A549 (cell line): Measurements from ENCODE around the gene JARID2. TPM values are rescaled to one million over a fixed set of nuclear protein-coding genes. Genes with fewer than 3 reads are reported as not detected.

Experiments used
- ATAC-seq, 2 experiments: fragments of 200-7000 bp in 1 of 2; fragments of >200 bp in 1 of 2; cut with Nextera tagmentation in 1 of 2; cut with Tn5 transposase in 1 of 2; 3 replicates each; pipeline versions ENCODE4 v1.8.0 to v1.9.1; 2018 to 2020; ENCODE audit warnings: mild to moderate bottlenecking in 1 of 2, moderate library complexity in 1 of 2
- CTCF ChIA-PET: fragments of 300-600 bp; sonication (Branson Sonifier 250); formaldehyde crosslinking; extraction: SDS; loops from one replicate; lab custom pipeline; 2021; ENCODE audit warnings: antibody characterized with exemption, inconsistent platforms; lab: Yijun Ruan, JAX
- POLR2A ChIA-PET: fragments of 350-600 bp; formaldehyde crosslinking; extraction: SDS; loops from one replicate; lab custom pipeline; 2021; ENCODE audit warnings: antibody characterized with exemption, inconsistent platforms; lab: Yijun Ruan, JAX
- DNase-seq, 2 experiments: peaks; one replicate each; pipeline versions ENCODE4 v3.0.0 to v3.0.0-alpha.2; 2011 to 2016; ENCODE audit warnings: low read depth in 1 of 2, low spot score in 1 of 2
- FAIRE-seq: peaks from 2 replicates; lab custom pipeline; 2011; peaks lifted over from hg19 to GRCh38; lab: Jason Lieb, UNC
- H3K27ac ChIP-seq, 2 experiments: fragments of >200 bp; sonication (Bioruptor Twin); formaldehyde crosslinking; 3 replicates each; pipeline ENCODE4 v1.5.1; 2016 to 2017
- H3K4me1 ChIP-seq: fragments of >200 bp; sonication (Bioruptor Twin); formaldehyde crosslinking; 3 replicates; pipeline ENCODE4 v1.6.1; 2016
- H3K4me2 ChIP-seq: fragments of >200 bp; sonication (Bioruptor Twin); formaldehyde crosslinking; 3 replicates; pipeline ENCODE4 v1.6.1; 2016
- H3K4me3 ChIP-seq: fragments of >200 bp; sonication (Bioruptor Twin); formaldehyde crosslinking; 3 replicates; pipeline ENCODE4 v1.5.1; 2016
- H3K9me3 ChIP-seq: fragments of >200 bp; sonication (Bioruptor Twin); formaldehyde crosslinking; 3 replicates; pipeline ENCODE4 v1.6.1; 2016
- BHLHE40 ChIP-seq: IDR thresholded peaks from 2 replicates; pipeline ENCODE4 v1.6.1; 2012; ENCODE audit warnings: low read depth, low read length, inconsistent platforms
- CBX2 ChIP-seq: fragments of 200-600 bp; sonication (generic); IDR thresholded peaks from 2 replicates; pipeline ENCODE4 v1.6.1; 2016; ENCODE audit warnings: low read depth, mild to moderate bottlenecking, borderline replicate concordance
- E2F6 ChIP-seq: IDR thresholded peaks from 2 replicates; pipeline ENCODE4 v1.6.1; 2012; ENCODE audit warnings: low read depth, borderline replicate concordance
- EHF ChIP-seq: fragments of 250-450 bp; sonication (Bioruptor Pico); IDR thresholded peaks from 2 replicates; pipeline ENCODE4 v1.5.0; 2020; ENCODE audit warnings: mild to moderate bottlenecking
- ELK1 ChIP-seq: fragments of 150-350 bp; IDR thresholded peaks from 2 replicates; pipeline ENCODE4 v1.6.1; 2014; ENCODE audit warnings: low read depth, mild to moderate bottlenecking, low read length
- ESRRA ChIP-seq: fragments of 150-350 bp; IDR thresholded peaks from 2 replicates; pipeline ENCODE4 v1.6.1; 2014; ENCODE audit warnings: mild to moderate bottlenecking, low read length, borderline replicate concordance
- FOSL2 ChIP-seq, 2 experiments: fragments of 450-650 bp in 1 of 2; fragments of >200 bp in 1 of 2; sonication (Bioruptor Twin) in 1 of 2; formaldehyde crosslinking; IDR thresholded peaks; 2 replicates each; pipeline versions ENCODE4 v1.5.0 to v1.6.1; 2016 to 2020; ENCODE audit warnings: mild to moderate bottlenecking in 1 of 2, moderate library complexity in 1 of 2
- GATA3 ChIP-seq: IDR thresholded peaks from 2 replicates; pipeline ENCODE4 v1.6.1; 2012; ENCODE audit warnings: borderline replicate concordance
- HMGXB4 ChIP-seq: fragments of 250-450 bp; sonication (Bioruptor Pico); IDR thresholded peaks from 2 replicates; pipeline ENCODE4 v1.5.0; 2021; ENCODE audit warnings: mild to moderate bottlenecking, moderate library complexity, borderline replicate concordance
- HOXA7 ChIP-seq: fragments of 250-450 bp; sonication (Bioruptor Pico); IDR thresholded peaks from 2 replicates; pipeline ENCODE4 v1.5.0; 2020; ENCODE audit warnings: mild to moderate bottlenecking, moderate library complexity
- HOXB13 ChIP-seq: fragments of 250-450 bp; sonication (Bioruptor Pico); IDR thresholded peaks from 2 replicates; pipeline ENCODE4 v1.5.0; 2020; ENCODE audit warnings: low read depth, mild to moderate bottlenecking, moderate library complexity
- KDM5A ChIP-seq: fragments of 200-600 bp; sonication (generic); IDR thresholded peaks from 2 replicates; pipeline ENCODE4 v1.6.1; 2016; ENCODE audit warnings: antibody characterized with exemption, mild to moderate bottlenecking
- MAFK ChIP-seq: fragments of 450-650 bp; IDR thresholded peaks from 2 replicates; pipeline ENCODE4 v1.6.1; 2014; ENCODE audit not compliant: partially characterized antibody
- MAZ ChIP-seq: fragments of 150-350 bp; IDR thresholded peaks from 2 replicates; pipeline ENCODE4 v1.6.1; 2014; ENCODE audit warnings: antibody characterized with exemption, low read depth, low read length, borderline replicate concordance
- MYC ChIP-seq: IDR thresholded peaks from 2 replicates; pipeline ENCODE4 v1.6.1; 2012; ENCODE audit warnings: mild to moderate bottlenecking, inconsistent platforms, low read length, improper control_type of control experiment, borderline replicate concordance
- NPAS2 ChIP-seq: fragments of 250-450 bp; sonication (Bioruptor Pico); IDR thresholded peaks from 2 replicates; pipeline ENCODE4 v1.8.0; 2022; ENCODE audit warnings: mild to moderate bottlenecking, moderate library complexity, borderline replicate concordance
- PBX3 ChIP-seq: IDR thresholded peaks from 2 replicates; pipeline ENCODE4 v1.6.1; 2012
- RCOR1 ChIP-seq: fragments of 150-350 bp; IDR thresholded peaks from 2 replicates; pipeline ENCODE4 v1.6.1; 2014; ENCODE audit warnings: antibody characterized with exemption, low read length, low read depth
- REST ChIP-seq: fragments of 200-600 bp; sonication (generic); IDR thresholded peaks from 2 replicates; pipeline ENCODE4 v1.6.1; 2016; ENCODE audit warnings: antibody characterized with exemption, mild to moderate bottlenecking, moderate library complexity
- RNF2 ChIP-seq: fragments of 200-600 bp; sonication (generic); IDR thresholded peaks from 2 replicates; pipeline ENCODE4 v1.6.1; 2016; ENCODE audit warnings: low read depth, mild to moderate bottlenecking, antibody characterized with exemption, moderate library complexity, borderline replicate concordance
- USF2 ChIP-seq: fragments of 450-650 bp; IDR thresholded peaks from 2 replicates; pipeline ENCODE4 v1.6.1; 2014; ENCODE audit warnings: antibody characterized with exemption
- ZC3H11A ChIP-seq: fragments of 450-650 bp; IDR thresholded peaks from 2 replicates; pipeline ENCODE4 v1.6.1; 2014; ENCODE audit warnings: antibody characterized with exemption, mild to moderate bottlenecking
- ZNF302 ChIP-seq: fragments of 250-450 bp; sonication (Bioruptor Pico); IDR thresholded peaks from 2 replicates; pipeline ENCODE4 v1.9.0; 2021; ENCODE audit warnings: inconsistent platforms, mild to moderate bottlenecking, moderate library complexity
- WGBS: methylation state at CpG from one replicate; pipeline ENCODE4 v1.1.6; 2017; ENCODE audit errors: missing lambda C conversion rate; 5-methylcytosine and 5-hydroxymethylcytosine counted together
- polyA plus RNA-seq, 4 experiments: library from polyadenylated mRNA; depleted of rRNA in 3 of 4; stranded (reverse); fragments of >200 nt; fragmentation: RNase III in 1 of 4; extraction: RNeasy Plus Mini Kit Qiagen cat#74134 plus additional on column Dnase treatment in 1 of 4; gene quantifications; 2 replicates in 3 of 4; 3 replicates in 1 of 4; pipeline ENCODE4 v1.2.3, GENCODE V29; 2011 to 2017

JARID2 gene
- polyA plus RNA-seq, 2 of the 4 experiments (the other 2 are of a cell fraction) = 7.8 to 8.3 TPM

GRCh38 chr6:15264902-15265761, 19.3 kb downstream of the JARID2 start (continued):
- TF ChIP-seq PBX3 = no peak
- TF ChIP-seq HOXB13 (CRISPR knock-in tag) = no peak
- no peak for TF ChIP-seq REST
- no peak for TF ChIP-seq USF2
- TF ChIP-seq ELK1 = no peak
- TF ChIP-seq EHF = no peak
- TF ChIP-seq ZC3H11A = no peak
- no peak for TF ChIP-seq RCOR1

- POLR2A ChIA-PET = no interaction called here
- H3K27ac ChIP-seq = no peak overlapping the region
- no peaks in the 10 kb centered on the region for H3K9me3 ChIP-seq
- 77% methylated on average over 5 of the region's 5 CpGs for whole genome bisulfite sequencing
- DNase-seq (no peak), ATAC-seq (no peak), FAIRE-seq (no peak)
- CTCF ChIA-PET = no interaction called here
- TF ChIP-seq MYC = no peak
- no peak for TF ChIP-seq CBX2
- TF ChIP-seq RNF2 = no peak
- TF ChIP-seq HOXA7 (CRISPR knock-in tag) = no peak
- TF ChIP-seq NPAS2 = no peak
- no peak for TF ChIP-seq KDM5A
- no peak for TF ChIP-seq MAZ
- no peak for TF ChIP-seq GATA3
- TF ChIP-seq ELK1 = no peak
- no peak for TF ChIP-seq FOSL2 (IDR thresholded peaks at IDR 0.05)
- no peak for TF ChIP-seq FOSL2 (CRISPR knock-in tag; IDR thresholded peaks at IDR 0.05)
- TF ChIP-seq E2F6 = no peak
- no peak for TF ChIP-seq ZNF302 (CRISPR knock-in tag)
- no peak for TF ChIP-seq RCOR1
- no peak for TF ChIP-seq ESRRA
- no peak for TF ChIP-seq HMGXB4
- TF ChIP-seq USF2 = no peak
- no peak for TF ChIP-seq BHLHE40
- no peak for TF ChIP-seq MAFK
- no peak overlapping the region for H3K4me2 ChIP-seq
- peaks cover 15% of the 10 kb centered on the region; the same call in 2 of the 3 replicates for H3K4me1 ChIP-seq
- no peak overlapping the region for H3K4me3 ChIP-seq
These were observed 19.9 kb downstream of the JARID2 start for GRCh38 chr6:15265787-15266186.
